Thyroid gland (tissue), 4 donors: ENCODE measurements around the gene SCCPDH.

Experiments used
- POLR2A ChIP-seq, 2 donors: fragments of 450-650 bp; IDR thresholded peaks; one replicate each; pipeline ENCODE4 v1.6.1; 2017; ENCODE audit warnings: antibody characterized with exemption in 2 of 2, mild to moderate bottlenecking in 2 of 2, moderate library complexity in 1 of 2
- TF ChIP-seq, protein P1 (sequence below), 6 experiments: fragments of 200-600 bp in 3 of 6; fragments of 450-650 bp in 3 of 6; sonication (generic) in 3 of 6; IDR thresholded peaks; one replicate each; pipeline ENCODE4 v1.5.1; 2016 to 2019; ENCODE audit warnings: antibody characterized with exemption in 6 of 6, mild to moderate bottlenecking in 2 of 6, inconsistent platforms in 1 of 6, moderate library complexity in 1 of 6

GRCh38 chr1:246784621-246785493, 60.6 kb downstream of the SCCPDH start:
- TF ChIP-seq, protein P1, sequence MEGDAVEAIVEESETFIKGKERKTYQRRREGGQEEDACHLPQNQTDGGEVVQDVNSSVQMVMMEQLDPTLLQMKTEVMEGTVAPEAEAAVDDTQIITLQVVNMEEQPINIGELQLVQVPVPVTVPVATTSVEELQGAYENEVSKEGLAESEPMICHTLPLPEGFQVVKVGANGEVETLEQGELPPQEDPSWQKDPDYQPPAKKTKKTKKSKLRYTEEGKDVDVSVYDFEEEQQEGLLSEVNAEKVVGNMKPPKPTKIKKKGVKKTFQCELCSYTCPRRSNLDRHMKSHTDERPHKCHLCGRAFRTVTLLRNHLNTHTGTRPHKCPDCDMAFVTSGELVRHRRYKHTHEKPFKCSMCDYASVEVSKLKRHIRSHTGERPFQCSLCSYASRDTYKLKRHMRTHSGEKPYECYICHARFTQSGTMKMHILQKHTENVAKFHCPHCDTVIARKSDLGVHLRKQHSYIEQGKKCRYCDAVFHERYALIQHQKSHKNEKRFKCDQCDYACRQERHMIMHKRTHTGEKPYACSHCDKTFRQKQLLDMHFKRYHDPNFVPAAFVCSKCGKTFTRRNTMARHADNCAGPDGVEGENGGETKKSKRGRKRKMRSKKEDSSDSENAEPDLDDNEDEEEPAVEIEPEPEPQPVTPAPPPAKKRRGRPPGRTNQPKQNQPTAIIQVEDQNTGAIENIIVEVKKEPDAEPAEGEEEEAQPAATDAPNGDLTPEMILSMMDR (IDR thresholded peaks at IDR 0.05) = no peak
- no peak for TF ChIP-seq POLR2A (IDR thresholded peaks at IDR 0.05)
